SJSA1 (cell line): Measurements from ENCODE around the gene SYNPO2. TPM values are rescaled to one million over a fixed set of nuclear protein-coding genes. Genes with fewer than 3 reads are reported as not detected.
"Not testable (repeated sequence)": the region's sequence is repeated elsewhere in the genome, so short reads cannot be mapped to it uniquely, and the experiment has no call there.

Experiments used
- DNase-seq, 2 experiments: peaks; one replicate each; pipeline ENCODE4 v3.0.0-alpha.2; 2015 to 2020; ENCODE audit warnings: low spot score in 2 of 2, low read depth in 1 of 2
- H3K27ac ChIP-seq: fragments of 250-450 bp; sonication (Bioruptor Pico); 2 replicates; pipeline ENCODE4 v1.5.1; 2020; ENCODE audit warnings: mild to moderate bottlenecking, moderate library complexity
- H3K27me3 ChIP-seq: fragments of 250-450 bp; sonication (Bioruptor Pico); replicated peaks from 2 replicates; pipeline ENCODE4 v1.5.1; 2020; ENCODE audit warnings: mild to moderate bottlenecking, moderate library complexity
- H3K36me3 ChIP-seq: fragments of 250-450 bp; sonication (Bioruptor Pico); 2 replicates; pipeline ENCODE4 v1.5.1; 2020; ENCODE audit warnings: mild to moderate bottlenecking
- H3K4me1 ChIP-seq: fragments of 250-450 bp; sonication (Bioruptor Pico); replicated peaks from 2 replicates; pipeline ENCODE4 v1.6.1; 2021; ENCODE audit warnings: mild to moderate bottlenecking
- H3K4me3 ChIP-seq: fragments of 250-450 bp; sonication (Bioruptor Pico); 2 replicates; pipeline ENCODE4 v1.5.1; 2020; ENCODE audit warnings: mild to moderate bottlenecking
- H3K9me3 ChIP-seq: fragments of 250-450 bp; sonication (Bioruptor Pico); replicated peaks from 2 replicates; pipeline ENCODE4 v1.5.1; 2020; ENCODE audit warnings: mild to moderate bottlenecking
- total RNA-seq: library from RNA; depleted of rRNA; stranded (reverse); fragments of >200 nt; shearing (Covaris generic); gene quantifications from 2 replicates; pipeline ENCODE4 v1.2.3, GENCODE V29; 2014

The SYNPO2 gene
- total RNA-seq, 1 experiment from 2014 or later, result 4.7 TPM

DNA sequence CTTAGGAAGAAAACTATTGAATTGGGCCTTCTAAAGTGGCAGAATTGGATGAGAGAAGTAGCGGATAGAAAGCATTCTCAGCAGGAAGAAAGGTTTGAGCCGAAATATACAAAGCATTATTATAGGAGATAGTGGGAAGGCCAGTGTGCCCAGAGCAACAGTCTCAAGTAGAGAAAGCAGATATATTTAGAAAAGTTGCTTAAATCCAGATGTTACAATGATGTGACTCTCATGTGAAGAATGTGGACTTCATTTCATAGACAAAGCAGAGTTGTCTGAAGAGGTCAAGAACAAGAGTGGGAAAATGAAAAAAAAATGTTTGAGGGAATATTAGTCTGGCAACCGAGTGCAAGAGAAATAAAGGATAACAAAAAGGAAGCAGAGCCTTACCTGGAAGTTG is 66.9 kb downstream of the SYNPO2 start:
- H3K27ac ChIP-seq, result no peak overlapping the region
- H3K9me3 ChIP-seq, result no peaks in the 10 kb centered on the region
- DNase-seq, result peak in 1 of 2 experiments; percentile 42
- no peak overlapping the region for H3K4me3 ChIP-seq
- no peaks in the 10 kb centered on the region for H3K36me3 ChIP-seq
- H3K27me3 ChIP-seq, result no peaks in the 10 kb centered on the region
- H3K4me1 ChIP-seq, result peaks cover 16% of the 10 kb centered on the region

DNA sequence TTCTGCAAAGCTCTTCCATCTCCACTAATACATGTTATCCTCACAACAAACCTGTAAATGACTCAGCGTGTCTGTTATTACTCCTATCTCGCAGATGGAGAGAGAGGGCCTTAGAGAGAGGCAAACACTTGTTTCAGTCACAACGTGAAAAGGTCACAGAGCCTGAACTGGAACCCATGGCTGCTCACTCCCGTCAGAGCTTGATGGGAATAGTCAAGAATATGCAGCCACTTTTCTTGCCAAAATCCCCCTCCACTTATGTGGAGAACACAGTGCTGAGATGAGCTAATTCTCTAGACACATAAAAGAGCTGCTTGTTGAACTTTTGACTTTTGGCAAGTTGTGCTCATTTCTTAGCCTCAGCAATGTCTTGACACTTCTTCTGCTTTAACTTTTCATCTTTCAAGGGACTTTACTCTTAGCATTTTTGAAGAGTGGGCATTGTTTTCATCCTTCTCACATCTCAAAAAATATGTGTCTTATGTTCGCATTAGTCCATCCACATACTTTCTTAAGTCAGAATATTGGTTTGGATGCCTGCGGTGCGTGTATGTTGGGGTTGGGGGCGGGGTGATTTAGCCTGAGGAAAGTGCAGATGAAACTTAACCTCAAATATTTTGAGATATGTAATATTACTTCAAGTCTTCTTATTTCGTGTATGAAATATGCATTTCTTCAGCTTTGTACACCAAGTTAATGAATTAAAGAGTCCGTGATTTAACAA is 69.2 kb downstream of the SYNPO2 start:
- H3K9me3 ChIP-seq, result no peaks in the 10 kb centered on the region
- H3K27ac ChIP-seq, result no peak overlapping the region
- no peak for DNase-seq
- H3K4me1 ChIP-seq, result peaks cover 16% of the 10 kb centered on the region
- no peak overlapping the region for H3K4me3 ChIP-seq
- H3K27me3 ChIP-seq, result no peaks in the 10 kb centered on the region
- H3K36me3 ChIP-seq, result no peaks in the 10 kb centered on the region

DNA sequence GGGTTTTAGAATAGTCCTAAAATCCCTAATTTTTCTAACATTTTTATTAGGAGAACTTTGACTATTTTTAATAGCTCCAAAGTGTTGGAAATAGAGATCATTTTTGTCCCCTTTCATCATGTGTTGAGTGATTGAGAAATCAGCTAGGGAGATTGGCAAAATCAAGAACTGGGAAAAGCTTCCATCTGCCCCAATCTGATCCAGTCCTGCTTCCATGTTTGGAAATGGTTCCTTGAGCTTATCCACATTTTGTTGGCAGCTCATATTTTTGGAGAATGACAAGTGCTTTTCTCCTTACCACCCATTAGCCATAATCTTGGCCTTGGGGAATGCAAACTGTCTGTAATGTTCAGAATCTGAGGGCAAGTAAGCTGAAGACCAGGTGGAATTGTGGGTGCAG is 73.9 kb downstream of the SYNPO2 start:
- Histone ChIP-seq H3K9me3 (no peaks in the 10 kb centered on the region), H3K27ac (no peak overlapping the region), H3K4me1 (peaks cover 16% of the 10 kb centered on the region), H3K4me3 (no peak overlapping the region), H3K27me3 (no peaks in the 10 kb centered on the region), H3K36me3 (no peaks in the 10 kb centered on the region)
- no peak for DNase-seq

DNA sequence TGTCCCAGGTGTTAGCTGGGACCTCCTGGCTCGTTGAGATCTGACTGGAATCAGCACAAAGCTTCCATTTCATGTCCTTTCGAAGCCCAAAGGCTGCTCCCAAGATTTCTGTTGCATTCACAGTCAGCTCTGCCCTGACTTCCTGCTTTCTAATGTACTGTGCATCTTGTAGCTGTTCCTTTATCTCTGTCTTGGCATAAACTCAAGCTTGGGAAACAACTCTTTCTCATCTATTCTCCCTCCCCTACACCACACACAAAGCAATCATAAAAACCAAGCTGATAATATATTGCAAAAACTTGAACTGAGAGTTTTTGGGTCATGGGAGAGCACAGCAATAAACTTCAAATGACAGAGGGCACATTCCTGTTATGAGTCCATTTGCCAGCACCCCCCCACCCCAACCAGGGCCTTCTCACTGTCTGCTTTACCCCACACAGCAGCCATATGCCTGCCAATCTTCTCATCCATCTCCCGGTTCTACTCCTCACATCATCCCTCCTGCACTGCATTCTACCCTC is 76.3 kb downstream of the SYNPO2 start:
- Histone ChIP-seq H3K27me3 (no peaks in the 10 kb centered on the region), H3K4me3 (no peak overlapping the region), H3K4me1 (peaks cover 34% of the 10 kb centered on the region), H3K36me3 (no peaks in the 10 kb centered on the region), H3K9me3 (no peaks in the 10 kb centered on the region), H3K27ac (no peak overlapping the region)
- peak in 1 of 2 experiments; percentile 29 for DNase-seq

DNA sequence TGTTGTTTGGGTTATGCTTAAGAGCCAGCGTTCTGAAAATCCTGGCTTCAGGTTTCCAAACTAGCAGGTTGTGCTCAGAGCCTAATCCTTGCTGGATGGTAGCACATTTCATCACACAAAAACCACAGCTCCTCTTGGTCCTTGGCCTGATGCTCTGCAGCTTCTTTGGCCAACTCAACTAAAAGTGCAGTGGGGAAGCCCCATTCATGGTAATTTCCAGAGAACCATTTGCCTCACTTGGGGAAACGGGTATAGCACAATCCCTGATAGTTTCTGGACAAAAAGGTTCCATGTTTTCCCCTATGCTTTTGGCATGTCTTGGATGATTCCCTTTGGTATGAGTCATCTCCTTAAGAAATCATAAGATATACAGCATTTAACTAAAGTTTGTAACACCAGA is 78.7 kb downstream of the SYNPO2 start:
- Histone ChIP-seq H3K4me3 (no peak overlapping the region), H3K4me1 (peaks cover 34% of the 10 kb centered on the region), H3K36me3 (no peaks in the 10 kb centered on the region), H3K27ac (peak overlapping the region; percentile 17), H3K9me3 (no peaks in the 10 kb centered on the region), H3K27me3 (no peaks in the 10 kb centered on the region)
- DNase-seq, result no peak

DNA sequence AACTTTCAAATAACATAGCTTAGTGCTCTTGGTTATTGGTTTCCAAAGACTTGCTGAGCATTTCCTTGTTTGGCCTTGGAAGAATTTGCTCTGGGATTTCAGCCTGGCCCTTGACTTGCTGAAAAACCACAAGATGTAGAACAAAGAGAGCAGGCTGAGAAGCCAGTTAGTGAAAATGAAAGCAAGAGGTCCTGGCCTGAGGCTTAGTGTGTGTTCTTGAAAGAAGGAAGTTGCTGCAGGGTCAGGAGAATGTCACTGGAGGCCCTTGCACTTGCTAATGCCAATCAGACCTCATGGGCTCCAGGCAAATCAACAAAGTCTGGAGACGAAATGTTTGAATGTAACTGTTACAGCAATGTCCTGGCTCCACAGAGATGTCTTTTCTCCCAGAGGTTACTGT is 79.4 kb downstream of the SYNPO2 start:
- Histone ChIP-seq H3K27ac (peak overlapping the region; percentile 34), H3K4me1 (peaks cover 34% of the 10 kb centered on the region), H3K9me3 (no peaks in the 10 kb centered on the region), H3K4me3 (no peak overlapping the region), H3K27me3 (no peaks in the 10 kb centered on the region), H3K36me3 (no peaks in the 10 kb centered on the region)
- DNase-seq, result peak; percentile 78 to 87

DNA sequence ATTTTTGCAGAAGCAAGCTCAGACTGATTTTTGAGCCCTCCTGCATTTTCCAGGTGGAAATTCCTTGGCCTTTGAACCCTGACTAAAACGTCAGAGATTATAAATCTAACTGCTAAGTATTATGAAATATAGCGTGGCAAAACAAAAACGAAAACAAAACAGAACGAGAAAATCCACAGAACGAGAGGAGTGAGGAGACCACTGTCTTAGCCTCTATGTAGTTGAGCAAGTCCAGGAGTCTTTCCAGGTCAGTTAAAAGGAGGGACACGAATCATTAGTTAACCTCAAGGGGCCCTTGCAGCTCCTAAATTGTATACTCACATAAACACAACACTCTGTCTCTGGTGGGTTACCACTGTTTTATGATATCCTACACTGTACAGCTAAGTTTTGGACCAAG is 80.2 kb downstream of the SYNPO2 start:
- Histone ChIP-seq H3K4me3 (no peak overlapping the region), H3K27ac (peak overlapping the region; percentile 34; the same call in 1 of the 2 replicates), H3K4me1 (peaks cover 34% of the 10 kb centered on the region)

DNA sequence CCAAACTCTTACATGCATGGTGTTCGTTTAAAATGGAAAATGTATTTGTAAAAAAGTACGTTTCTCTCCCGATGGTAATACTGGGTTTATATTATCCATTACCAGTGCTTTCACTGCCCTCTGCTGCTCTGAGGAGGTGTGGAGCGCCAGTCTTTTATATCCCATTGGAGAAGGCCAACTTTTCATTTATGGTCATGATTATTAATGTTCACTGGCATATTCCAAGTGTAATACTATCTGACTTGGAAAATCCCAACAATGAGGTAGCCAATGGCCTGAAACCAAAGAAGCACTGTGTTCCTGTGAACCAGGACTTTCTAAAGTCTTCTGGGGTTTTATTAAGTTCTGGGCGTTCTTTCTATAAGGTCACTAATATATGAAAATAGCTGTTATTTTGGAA is 80.7 kb downstream of the SYNPO2 start:
- Histone ChIP-seq H3K4me3 (no peak overlapping the region), H3K27ac (no peak overlapping the region), H3K4me1 (peaks cover 34% of the 10 kb centered on the region), H3K27me3 (no peaks in the 10 kb centered on the region), H3K36me3 (no peaks in the 10 kb centered on the region), H3K9me3 (no peaks in the 10 kb centered on the region)
- peak; percentile 51 to 62 for DNase-seq

More for the DNA sequence above, 80.2 kb downstream of the SYNPO2 start:
- no peaks in the 10 kb centered on the region for H3K9me3 ChIP-seq
- H3K36me3 ChIP-seq, result no peaks in the 10 kb centered on the region
- no peak for DNase-seq
- no peaks in the 10 kb centered on the region for H3K27me3 ChIP-seq

DNA sequence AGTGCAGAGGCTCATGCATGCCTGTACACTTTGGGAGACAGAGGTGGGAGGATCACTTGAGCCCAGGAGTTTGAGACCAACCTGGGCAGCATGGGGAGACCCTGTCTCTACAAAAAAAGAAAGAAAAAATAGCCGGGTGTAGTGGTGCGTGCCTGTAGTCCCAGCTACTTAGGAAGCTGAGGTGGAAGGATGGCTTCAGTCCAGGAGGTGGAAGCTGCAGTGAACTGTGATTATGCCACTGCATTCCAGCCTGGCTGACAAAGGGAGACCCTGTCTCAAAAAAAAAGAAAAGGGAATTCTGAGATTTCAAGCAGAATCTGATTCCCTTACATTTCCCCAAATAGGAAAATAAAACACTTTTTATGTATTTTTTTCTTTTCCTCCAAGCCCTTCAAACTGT is 83.5 kb downstream of the SYNPO2 start:
- Histone ChIP-seq H3K36me3 (no peaks in the 10 kb centered on the region), H3K4me1 (peaks cover 21% of the 10 kb centered on the region), H3K4me3 (no peak overlapping the region), H3K27me3 (no peaks in the 10 kb centered on the region), H3K9me3 (no peaks in the 10 kb centered on the region), H3K27ac (no peak overlapping the region)
- no peak for DNase-seq

DNA sequence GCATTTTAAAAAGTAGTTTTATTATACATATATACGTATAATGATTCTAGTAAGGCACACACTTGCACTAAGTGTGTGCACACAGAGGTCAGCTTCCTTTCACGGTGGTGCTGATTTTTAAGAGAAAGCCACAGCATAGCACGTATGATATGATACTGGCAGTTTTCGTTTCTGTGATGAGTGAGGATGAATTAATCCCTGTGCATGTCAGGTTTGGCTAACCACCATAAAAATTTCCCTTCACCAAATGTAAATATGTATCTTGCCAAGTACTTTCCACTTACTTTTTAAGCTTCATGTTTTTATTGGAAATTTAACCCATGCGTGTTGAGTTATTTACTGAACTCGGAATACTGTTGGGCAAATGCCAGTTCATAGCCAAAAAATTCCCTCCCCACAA is 84.6 kb downstream of the SYNPO2 start:
- Histone ChIP-seq H3K27ac (no peak overlapping the region), H3K9me3 (no peaks in the 10 kb centered on the region), H3K4me1 (peaks cover 10% of the 10 kb centered on the region), H3K4me3 (no peak overlapping the region), H3K36me3 (no peaks in the 10 kb centered on the region), H3K27me3 (no peaks in the 10 kb centered on the region)
- DNase-seq, result no peak

DNA sequence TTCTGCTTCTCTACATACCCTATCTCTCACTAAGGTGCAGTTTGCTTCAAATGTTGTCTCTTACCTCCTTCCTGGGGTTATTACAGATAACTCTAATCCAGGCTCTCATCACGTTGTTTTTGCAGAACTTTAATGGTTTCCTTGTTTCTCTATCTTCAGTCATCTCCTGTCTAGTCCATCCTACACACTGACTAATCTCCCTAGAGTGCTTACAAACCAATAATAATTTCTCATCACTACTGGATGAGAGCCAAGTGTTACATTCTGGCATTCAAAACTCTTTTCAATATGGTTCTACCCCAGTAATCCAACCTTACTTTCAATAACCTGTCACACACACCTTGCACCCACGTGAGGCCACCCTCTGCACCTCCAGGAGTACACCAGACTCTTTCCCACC is 86.1 kb downstream of the SYNPO2 start:
- no peak for DNase-seq
- no peaks in the 10 kb centered on the region for H3K4me1 ChIP-seq
- no peak overlapping the region for H3K4me3 ChIP-seq
- H3K9me3 ChIP-seq, result no peaks in the 10 kb centered on the region
- H3K36me3 ChIP-seq, result no peaks in the 10 kb centered on the region
- H3K27me3 ChIP-seq, result no peaks in the 10 kb centered on the region
- no peak overlapping the region for H3K27ac ChIP-seq

DNA sequence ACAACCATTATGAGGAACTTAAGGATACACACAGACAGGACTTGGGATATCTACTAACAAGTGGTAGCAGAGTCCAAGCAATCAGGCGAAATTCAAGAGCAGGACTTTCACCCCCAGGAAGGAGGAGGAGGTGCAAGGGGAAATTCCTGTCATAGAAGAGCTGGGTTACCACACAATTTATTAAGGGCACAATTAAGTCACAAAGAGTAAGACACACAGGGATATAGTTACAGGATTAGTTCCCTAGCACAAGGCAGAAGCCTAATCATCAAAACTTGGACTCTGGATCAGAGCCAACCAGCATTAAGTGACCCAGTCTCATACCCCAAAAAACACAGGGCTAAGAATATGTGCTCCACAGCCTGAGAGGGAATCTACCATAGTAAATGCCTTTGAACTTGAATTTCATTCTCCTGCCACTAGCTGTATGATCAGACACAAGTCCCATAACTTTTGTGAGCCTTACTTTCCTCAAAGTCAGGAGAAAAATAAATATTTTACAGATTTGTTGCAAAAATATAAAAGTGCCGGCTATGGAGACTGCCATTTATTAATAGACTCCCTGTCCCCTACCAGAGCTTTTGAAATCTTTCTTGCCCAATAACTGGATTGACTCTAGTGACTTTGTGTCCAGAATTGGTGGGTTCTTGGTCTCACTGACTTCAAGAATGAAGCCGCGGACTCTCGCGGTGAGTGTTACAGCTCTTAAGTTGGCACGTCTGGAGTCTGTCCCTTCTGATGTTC is 87.0 kb downstream of the SYNPO2 start:
- no peak for DNase-seq
- Histone ChIP-seq H3K27ac (no peak overlapping the region), H3K4me3 (no peak overlapping the region), H3K4me1 (peaks cover 4% of the 10 kb centered on the region), H3K27me3 (no peaks in the 10 kb centered on the region), H3K9me3 (no peaks in the 10 kb centered on the region), H3K36me3 (no peaks in the 10 kb centered on the region)

DNA sequence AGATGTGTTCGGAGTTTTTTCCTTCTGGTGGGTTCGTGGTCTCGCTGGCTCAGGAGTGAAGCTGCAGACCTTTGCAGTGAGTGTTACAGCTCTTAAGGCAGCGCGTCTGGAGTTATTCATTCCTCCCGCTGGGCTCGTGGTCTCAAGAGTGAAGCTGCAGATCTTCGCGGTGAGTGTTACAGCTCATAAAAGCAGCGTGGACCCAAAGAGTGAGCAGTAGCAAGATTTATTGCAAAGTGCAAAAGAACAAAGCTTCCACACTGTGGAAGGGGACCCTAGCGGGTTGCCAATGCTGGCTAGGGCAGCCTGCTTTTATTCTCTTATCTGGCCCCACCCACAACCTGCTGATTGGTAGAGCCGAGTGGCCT is 87.5 kb downstream of the SYNPO2 start:
- H3K9me3 ChIP-seq, H3K4me1 ChIP-seq, H3K27me3 ChIP-seq, H3K27ac ChIP-seq, H3K36me3 ChIP-seq, H3K4me3 ChIP-seq, DNase-seq: not testable (repeated sequence)

DNA sequence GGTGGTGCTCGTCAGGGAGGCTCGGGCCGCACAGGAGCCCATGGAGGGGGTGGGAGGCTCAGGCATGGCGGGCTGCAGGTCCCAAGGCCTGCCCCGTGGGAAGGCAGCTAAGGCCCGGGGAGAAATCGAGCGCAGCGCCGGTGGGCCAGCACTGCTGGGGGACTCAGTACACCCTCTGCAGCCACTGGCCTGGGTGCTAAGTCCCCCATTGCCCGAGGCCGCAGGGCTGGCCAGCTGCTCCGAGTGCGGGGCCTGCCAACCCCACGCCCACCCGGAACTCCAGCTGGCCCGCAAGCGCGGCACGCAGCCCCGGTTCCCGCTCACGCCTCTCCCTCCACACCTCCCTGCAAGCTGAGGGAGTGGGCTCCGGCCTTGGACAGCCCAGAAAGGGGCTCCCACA is 88.4 kb downstream of the SYNPO2 start:
- not testable (repeated sequence) for DNase-seq, H3K27ac ChIP-seq, H3K27me3 ChIP-seq, H3K4me3 ChIP-seq, H3K9me3 ChIP-seq, H3K36me3 ChIP-seq
- peaks cover 18% of the 10 kb centered on the region for H3K4me1 ChIP-seq
